Fibroblast of lung (primary cell): ENCODE measurements around the gene CSTA. TPM values are rescaled to one million over a fixed set of nuclear protein-coding genes. Genes with fewer than 3 reads are reported as not detected.

Experiments
- DNase-seq, 2 donors: peaks; one replicate each; pipeline versions ENCODE4 v3.0.0 to v3.0.0-alpha.2; 2010; ENCODE audit warnings: low read depth in 2 of 2
- H2AFZ ChIP-seq: 2 replicates; pipeline ENCODE4 v1.5.1; 2012; ENCODE audit warnings: low read length, control low read depth, inconsistent platforms
- H3K27ac ChIP-seq: 2 replicates; pipeline ENCODE4 v1.5.1; 2011; ENCODE audit warnings: low read length, control low read depth; ENCODE audit not compliant: insufficient read depth
- H3K27me3 ChIP-seq: 2 replicates; pipeline ENCODE4 v1.5.1; 2011; ENCODE audit warnings: mild to moderate bottlenecking, low read length; ENCODE audit not compliant: control insufficient read depth, insufficient read depth
- H3K36me3 ChIP-seq: 2 replicates; pipeline ENCODE4 v1.5.1; 2011; ENCODE audit warnings: low read length; ENCODE audit not compliant: control insufficient read depth, insufficient read depth
- H3K4me1 ChIP-seq: 2 replicates; pipeline ENCODE4 v1.5.1; 2011; ENCODE audit warnings: low read length; ENCODE audit not compliant: control insufficient read depth, insufficient read depth; ENCODE audit errors: extremely low read depth
- H3K4me2 ChIP-seq: 2 replicates; pipeline ENCODE4 v1.5.1; 2011; ENCODE audit warnings: low read length, control low read depth; ENCODE audit not compliant: insufficient read depth; ENCODE audit errors: extremely low read depth
- H3K4me3 ChIP-seq, 4 experiments: fragments of 200-600 bp in 1 of 4; sonication (generic) in 1 of 4; replicated peaks in 1 of 4; 2 replicates each; pipeline ENCODE4 v1.5.1; 2011 to 2016; ENCODE audit warnings: low read length in 4 of 4, low read depth in 3 of 4, mild to moderate bottlenecking in 3 of 4, control low read depth in 2 of 4, inconsistent platforms in 1 of 4, mixed read lengths in 1 of 4; ENCODE audit not compliant: insufficient read depth in 1 of 4; ENCODE audit errors: control extremely low read depth in 1 of 4
- H3K79me2 ChIP-seq: 2 replicates; pipeline ENCODE4 v1.5.1; 2012; ENCODE audit warnings: mild to moderate bottlenecking, low read length, inconsistent platforms; ENCODE audit not compliant: control insufficient read depth, insufficient read depth
- H3K9ac ChIP-seq: 2 replicates; pipeline ENCODE4 v1.5.1; 2011; ENCODE audit warnings: mild to moderate bottlenecking, low read length, control low read depth; ENCODE audit not compliant: insufficient read depth
- H3K9me3 ChIP-seq: 2 replicates; pipeline ENCODE4 v1.5.1; 2012; ENCODE audit warnings: low read depth, low read length; ENCODE audit not compliant: control insufficient read depth, insufficient read depth
- H4K20me1 ChIP-seq: 2 replicates; pipeline ENCODE4 v1.5.1; 2011; ENCODE audit warnings: low read length; ENCODE audit not compliant: control insufficient read depth, insufficient read depth; ENCODE audit errors: extremely low read depth
- EZH2 ChIP-seq: IDR thresholded peaks from 2 replicates; pipeline ENCODE4 v1.5.1; 2012; ENCODE audit warnings: low read length, control low read depth, mild to moderate bottlenecking; ENCODE audit errors: missing control alignments
- polyA plus RNA-seq, 2 donors: library from polyadenylated mRNA; depleted of rRNA in 1 of 2; stranded (reverse) in 1 of 2; unstranded in 1 of 2; fragments of >200 nt; gene quantifications; 2 replicates each; pipeline ENCODE4 v1.2.1, GENCODE V29; 2011 to 2012; ENCODE audit warnings: missing spikeins in 1 of 2
- total RNA-seq: library from RNA; depleted of rRNA; stranded (reverse); fragments of >200 nt; gene quantifications from 2 replicates; pipeline ENCODE4 v1.2.1, GENCODE V29; 2014
- TF ChIP-seq, protein P1 (sequence below), 2 donors: IDR thresholded peaks in 1 of 2; conservative IDR thresholded peaks in 1 of 2; 1 replicate in 1 of 2; 2 replicates in 1 of 2; pipeline ENCODE4 v1.5.1; 2011 to 2012; ENCODE audit warnings: low read length in 2 of 2, control low read depth in 1 of 2, inconsistent platforms in 1 of 2, low read depth in 1 of 2, mild to moderate bottlenecking in 1 of 2

Gene CSTA
- total and polyA plus RNA-seq, 2 donors (not counting 1 experiment from before 2014, with no cell fraction given): 0.61 to 7.9 TPM

DNA sequence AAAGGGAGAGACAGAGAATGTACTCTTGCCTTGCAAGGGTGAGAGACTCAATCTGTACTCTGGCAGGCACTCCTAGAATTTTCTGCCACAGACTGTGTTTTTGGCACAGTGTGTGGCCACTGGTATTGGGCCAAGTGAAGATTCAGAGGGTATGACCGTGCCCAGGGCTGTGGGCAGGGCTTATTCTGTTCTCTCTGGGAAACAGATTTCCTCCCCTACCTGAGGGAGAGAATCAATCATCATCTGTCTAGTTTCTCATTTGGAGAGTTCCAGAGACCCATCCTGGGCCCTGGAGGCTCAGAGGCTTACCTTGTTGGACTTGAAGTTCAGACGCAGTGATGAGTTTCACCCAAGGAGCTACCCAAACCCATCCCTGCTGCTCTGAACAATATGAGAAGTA lies 28.2 kb downstream of the CSTA start:
- no peak overlapping the region for H2AFZ ChIP-seq
- no peaks in the 10 kb centered on the region for H3K36me3 ChIP-seq
- no peak overlapping the region for H3K9ac ChIP-seq
- no peak overlapping the region for H3K27ac ChIP-seq
- H3K4me1 ChIP-seq: no peaks in the 10 kb centered on the region
- H3K4me3 ChIP-seq: no peak overlapping the region
- H3K79me2 ChIP-seq: no peaks in the 10 kb centered on the region
- H4K20me1 ChIP-seq: no peaks in the 10 kb centered on the region
- no peak for DNase-seq
- no peaks in the 10 kb centered on the region for H3K9me3 ChIP-seq
- TF ChIP-seq, protein P1, sequence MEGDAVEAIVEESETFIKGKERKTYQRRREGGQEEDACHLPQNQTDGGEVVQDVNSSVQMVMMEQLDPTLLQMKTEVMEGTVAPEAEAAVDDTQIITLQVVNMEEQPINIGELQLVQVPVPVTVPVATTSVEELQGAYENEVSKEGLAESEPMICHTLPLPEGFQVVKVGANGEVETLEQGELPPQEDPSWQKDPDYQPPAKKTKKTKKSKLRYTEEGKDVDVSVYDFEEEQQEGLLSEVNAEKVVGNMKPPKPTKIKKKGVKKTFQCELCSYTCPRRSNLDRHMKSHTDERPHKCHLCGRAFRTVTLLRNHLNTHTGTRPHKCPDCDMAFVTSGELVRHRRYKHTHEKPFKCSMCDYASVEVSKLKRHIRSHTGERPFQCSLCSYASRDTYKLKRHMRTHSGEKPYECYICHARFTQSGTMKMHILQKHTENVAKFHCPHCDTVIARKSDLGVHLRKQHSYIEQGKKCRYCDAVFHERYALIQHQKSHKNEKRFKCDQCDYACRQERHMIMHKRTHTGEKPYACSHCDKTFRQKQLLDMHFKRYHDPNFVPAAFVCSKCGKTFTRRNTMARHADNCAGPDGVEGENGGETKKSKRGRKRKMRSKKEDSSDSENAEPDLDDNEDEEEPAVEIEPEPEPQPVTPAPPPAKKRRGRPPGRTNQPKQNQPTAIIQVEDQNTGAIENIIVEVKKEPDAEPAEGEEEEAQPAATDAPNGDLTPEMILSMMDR (conservative IDR thresholded peaks at IDR 0.05 in 1 of 2, IDR thresholded peaks at IDR 0.05 in 1 of 2; ENCODE audit: low read depth in 1 of 2, low read length in 2 of 2): no peak
- TF ChIP-seq EZH2: no peak
- no peaks in the 10 kb centered on the region for H3K27me3 ChIP-seq
- no peak overlapping the region for H3K4me2 ChIP-seq

DNA sequence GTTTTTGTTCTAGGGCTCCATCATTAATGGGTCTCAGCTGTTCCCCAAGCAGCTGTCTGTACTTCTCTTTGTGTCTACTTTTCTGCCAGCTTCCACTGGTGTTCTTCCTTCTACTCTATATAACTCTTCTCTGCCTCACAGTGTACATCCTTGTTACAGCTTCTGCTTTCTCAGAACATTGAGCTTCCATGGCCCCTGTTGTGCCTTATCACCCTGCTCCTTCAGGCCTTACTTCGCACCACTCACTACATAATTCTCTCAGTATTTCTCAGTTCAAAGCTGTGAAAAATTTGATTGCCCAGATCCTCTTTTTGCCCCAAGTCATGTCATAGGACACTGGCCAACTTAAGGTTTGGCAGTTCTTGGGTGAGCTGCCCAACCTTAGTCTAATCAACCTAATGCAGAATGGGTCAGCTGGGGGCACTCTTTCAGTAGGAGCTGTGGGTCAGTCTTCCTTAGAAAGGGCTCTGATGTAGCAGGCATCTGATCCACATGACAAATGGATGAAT lies 28.9 kb downstream of the CSTA start:
- Histone ChIP-seq H3K9me3 (no peaks in the 10 kb centered on the region), H3K4me3 (no peak overlapping the region), H3K27ac (no peak overlapping the region), H4K20me1 (no peaks in the 10 kb centered on the region), H2AFZ (no peak overlapping the region), H3K4me2 (no peak overlapping the region), H3K27me3 (no peaks in the 10 kb centered on the region), H3K4me1 (no peaks in the 10 kb centered on the region), H3K79me2 (no peaks in the 10 kb centered on the region), H3K36me3 (no peaks in the 10 kb centered on the region), H3K9ac (no peak overlapping the region)
- no peak for TF ChIP-seq EZH2
- TF ChIP-seq, protein P1 (conservative IDR thresholded peaks at IDR 0.05 in 1 of 2, IDR thresholded peaks at IDR 0.05 in 1 of 2; ENCODE audit: low read depth in 1 of 2, low read length in 2 of 2): no peak
- no peak for DNase-seq

DNA sequence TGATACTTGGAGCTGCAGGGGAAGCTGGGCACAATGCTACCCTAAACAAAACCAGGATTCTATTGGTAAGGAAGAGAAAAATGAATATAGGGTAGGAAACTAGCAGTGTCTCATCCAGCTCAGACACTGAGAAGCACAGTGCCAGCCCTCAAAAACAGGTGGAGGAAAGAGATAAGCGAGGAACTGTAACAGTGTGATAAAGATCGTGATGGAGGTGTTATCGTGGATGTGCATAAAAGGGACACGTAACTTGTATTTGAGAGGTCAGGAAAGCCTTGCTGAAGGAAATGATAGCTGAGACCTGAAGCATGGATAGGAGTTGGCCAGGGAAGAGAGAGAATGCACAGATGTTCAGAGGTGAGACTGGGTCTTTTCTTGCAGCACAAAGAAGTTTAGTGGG lies 30.6 kb downstream of the CSTA start:
- Histone ChIP-seq H3K79me2 (no peaks in the 10 kb centered on the region), H3K4me2 (no peak overlapping the region), H4K20me1 (no peaks in the 10 kb centered on the region), H3K9me3 (no peaks in the 10 kb centered on the region), H3K36me3 (no peaks in the 10 kb centered on the region), H2AFZ (no peak overlapping the region), H3K4me1 (no peaks in the 10 kb centered on the region), H3K27me3 (no peaks in the 10 kb centered on the region), H3K4me3 (no peak overlapping the region), H3K9ac (no peak overlapping the region), H3K27ac (no peak overlapping the region)
- TF ChIP-seq EZH2: no peak
- TF ChIP-seq, protein P1 (conservative IDR thresholded peaks at IDR 0.05 in 1 of 2, IDR thresholded peaks at IDR 0.05 in 1 of 2; ENCODE audit: low read depth in 1 of 2, low read length in 2 of 2): no peak
- DNase-seq: no peak
